GM21576 (cell line): ENCODE measurements around the gene AHCYL2.
A peak's percentile ranks its signal among the peaks of the same experiment; 100 is the strongest.

Source experiments
- ATAC-seq: cut with Tn5 transposase; IDR thresholded peaks from one replicate; pipeline ENCODE4 v1.9.1; 2021; ENCODE audit warnings: mild to moderate bottlenecking, moderate library complexity; ENCODE audit not compliant: unreplicated experiment

AHCYL2 gene

DNA sequence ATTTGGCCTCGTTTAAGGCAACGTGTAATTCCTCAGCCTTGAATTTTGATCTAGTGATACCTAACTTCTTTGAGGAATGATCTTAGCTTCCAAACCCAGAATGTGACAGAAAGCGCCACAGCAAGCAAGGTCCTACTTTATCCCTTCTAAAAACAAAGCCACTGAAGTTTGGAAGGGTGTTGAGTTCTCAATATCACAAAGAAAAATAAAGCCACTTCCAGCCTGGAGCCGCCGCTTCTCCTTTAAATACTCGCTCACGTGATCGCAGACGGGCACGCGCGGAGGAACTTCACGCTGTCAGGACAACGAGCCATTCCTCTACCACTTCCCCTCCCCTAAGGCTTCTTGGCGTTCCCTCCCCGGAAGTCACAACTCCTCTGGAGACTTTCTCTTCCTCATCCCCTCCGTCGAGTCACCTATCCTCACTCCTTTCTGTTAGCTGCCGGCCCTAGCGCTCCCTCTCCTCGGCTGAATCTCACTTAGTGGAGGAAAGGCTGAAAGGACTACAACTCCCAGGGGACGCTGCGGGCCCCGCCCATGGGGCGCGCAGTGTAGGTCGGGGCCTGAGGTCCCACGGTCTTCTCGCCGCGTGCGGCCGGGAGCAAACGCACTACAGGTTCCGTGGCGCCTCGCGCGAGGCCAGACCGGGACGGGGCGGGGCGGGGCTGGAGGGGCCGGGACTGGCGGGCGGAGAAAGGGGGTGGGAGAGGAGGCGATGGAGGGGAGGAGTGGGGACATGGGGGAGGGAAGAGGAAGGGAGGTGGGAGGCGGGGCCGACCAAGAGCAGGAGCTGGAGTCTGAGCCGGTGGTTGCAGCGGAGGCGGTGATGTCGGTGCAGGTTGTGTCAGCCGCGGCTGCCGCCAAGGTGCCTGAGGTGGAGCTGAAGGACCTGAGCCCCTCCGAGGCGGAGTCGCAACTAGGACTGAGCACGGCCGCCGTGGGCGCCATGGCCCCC, at the start of gene AHCYL2:
Gene AHCYL2 (plus strand): TSS at position 780 of the 955 bp plus-strand sequence.
- ATAC-seq, result peak; percentile 85

DNA sequence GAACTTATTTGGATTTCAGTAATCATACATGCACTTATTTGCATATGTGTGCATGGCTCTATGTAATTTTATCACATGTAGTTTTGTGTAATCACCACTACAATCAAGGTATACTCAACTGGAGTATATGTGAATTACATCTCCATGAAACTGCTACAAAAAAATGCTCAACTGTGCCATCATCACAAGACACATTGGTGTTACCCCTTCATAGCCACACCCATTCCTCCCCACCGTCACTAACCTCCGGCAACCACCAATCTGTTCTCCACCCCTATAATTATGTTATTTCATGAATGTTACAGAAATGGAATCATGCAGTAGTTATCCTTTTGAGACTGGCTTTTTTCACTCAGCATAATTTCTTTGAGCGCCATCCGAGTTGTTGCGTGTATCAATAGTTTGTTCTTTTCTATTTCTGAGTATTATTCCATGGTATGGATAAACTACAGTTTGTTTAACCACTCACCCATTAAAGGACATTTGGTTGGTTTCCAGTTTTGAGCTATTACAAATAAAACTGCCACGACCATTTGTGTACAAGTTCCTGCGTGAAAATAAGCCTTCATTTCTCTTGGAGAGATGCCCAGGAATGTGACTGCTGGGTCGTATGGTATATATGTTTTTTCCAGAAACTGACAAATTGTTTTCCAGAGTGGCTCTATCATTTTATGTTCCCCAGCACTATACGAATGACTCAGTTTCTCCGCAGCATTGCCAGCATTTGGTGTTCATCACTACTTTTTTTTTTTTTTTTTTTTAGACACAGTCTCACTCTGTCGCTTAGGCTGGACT, 47.7 kb upstream of the AHCYL2 start:
- no peak for ATAC-seq

DNA sequence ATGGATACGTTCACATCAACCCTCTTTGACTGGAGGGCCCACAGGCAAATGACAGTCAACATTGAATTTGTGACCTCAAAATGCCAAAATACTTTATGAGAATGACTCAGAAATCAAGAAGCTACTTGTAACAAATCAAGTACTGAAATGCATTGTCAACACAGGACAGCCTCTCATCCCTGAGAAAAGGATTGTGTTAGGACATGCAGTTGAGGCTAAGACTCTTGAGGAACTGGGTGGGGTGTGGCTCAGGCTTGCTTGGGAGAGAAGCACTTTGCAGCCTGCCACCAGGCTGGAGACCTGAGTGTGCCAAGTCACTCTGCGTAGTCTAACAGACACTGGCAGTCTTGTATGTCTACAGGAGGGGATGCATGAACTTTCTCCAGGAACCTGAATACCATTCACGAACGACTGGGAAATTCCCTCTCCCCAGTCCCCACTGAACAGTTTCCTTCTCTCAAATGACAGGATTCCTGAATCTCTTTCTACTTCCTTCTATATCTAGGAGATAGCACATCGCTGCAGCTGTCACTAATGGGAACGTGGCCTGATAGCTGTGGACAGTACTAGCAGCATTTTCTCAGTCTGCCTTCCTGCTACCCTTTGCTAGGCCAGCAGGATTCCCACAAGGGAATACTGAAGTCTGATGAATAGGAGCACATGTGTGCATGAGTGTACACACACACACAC, 39.7 kb upstream of the AHCYL2 start:
- ATAC-seq, result no peak

DNA sequence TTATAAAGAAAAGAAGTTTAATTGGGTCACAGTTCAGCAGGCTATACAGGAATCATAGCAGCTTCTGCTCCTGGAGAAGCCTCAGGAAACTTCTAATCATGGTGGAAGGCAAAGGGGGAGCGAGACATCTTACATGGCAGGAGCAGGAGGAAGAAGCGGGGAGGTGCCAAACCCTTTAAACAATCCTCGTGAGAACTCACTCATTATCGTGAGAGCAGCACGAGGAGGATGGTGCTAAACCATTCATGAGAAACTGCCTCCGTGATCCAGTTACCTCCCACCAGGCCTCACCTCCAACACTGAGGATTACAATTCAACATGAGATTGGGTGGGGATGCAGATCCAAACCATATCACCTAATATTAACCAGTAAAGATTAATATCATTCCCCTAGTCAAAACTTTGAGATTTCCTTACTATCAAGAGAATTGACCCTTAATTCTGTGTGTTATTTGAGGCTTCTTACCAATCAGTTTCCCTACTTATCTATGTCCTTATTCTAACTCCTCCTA, 38.0 kb upstream of the AHCYL2 start:
- ATAC-seq, result no peak

DNA sequence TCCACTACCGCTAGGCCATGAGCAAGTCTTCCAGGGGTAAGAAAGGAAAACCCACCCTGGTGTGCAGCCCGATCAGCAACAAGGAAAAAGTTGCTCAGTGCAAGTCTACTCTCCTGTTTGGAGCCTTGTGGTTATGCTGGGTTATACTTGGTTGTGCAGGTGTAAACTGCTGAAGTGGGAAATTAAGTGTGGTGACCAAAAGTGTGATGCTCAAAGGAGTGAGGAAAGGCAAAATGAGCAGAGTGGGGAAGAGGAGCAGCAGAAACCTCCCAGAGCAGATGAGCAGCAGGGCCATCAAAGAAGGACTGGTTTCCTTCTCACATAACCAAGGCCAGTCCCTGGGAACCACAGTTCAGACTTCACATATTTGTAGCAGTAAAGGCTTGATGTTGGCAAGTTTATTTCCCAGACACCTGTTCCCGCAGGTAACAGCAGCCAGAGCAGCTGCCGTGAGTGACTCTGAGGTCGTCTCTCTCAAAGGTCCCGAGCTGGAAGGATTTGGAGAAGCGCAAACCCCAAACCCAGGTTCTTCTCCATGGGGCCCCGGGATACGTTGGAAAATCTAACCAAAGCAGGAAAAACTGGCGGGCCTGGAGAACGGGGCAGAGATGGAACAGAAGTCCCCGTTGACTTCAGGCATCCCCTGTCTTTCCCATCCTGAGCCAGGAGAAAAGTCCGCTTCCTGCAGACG, 37.0 kb upstream of the AHCYL2 start:
- no peak for ATAC-seq

DNA sequence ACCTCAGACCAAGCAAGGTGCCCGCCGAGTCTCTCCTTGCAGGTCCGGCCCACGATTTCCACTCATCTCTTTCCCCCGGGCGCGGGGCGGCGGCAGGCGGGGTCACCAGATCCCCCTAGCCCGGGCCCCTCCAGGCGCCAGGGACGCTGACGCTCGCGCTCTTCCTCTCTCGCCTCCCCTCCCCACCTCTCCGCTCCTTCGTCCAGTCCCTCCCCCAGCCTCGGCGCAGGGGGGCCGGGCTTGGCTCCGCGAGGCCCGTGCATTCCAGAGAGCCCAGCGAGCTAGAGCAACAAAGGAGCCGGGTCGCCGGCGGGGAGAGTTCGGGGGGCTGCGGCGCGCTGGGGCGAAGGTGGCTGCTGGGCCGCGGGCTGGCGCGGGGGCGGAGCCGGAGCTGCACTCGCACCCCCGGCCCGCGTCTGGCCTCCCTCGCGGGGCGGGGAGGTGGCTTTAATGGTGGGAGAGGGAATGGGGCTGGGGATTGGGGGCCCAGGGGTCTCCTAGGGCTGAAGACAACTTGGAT, 36.4 kb upstream of the AHCYL2 start, which contains the start of gene SMO:
Gene SMO (plus strand): TSS at position 262 of the 520 bp plus-strand sequence. CDS start 519 bp downstream, outside the sequence.
- no peak for ATAC-seq

DNA sequence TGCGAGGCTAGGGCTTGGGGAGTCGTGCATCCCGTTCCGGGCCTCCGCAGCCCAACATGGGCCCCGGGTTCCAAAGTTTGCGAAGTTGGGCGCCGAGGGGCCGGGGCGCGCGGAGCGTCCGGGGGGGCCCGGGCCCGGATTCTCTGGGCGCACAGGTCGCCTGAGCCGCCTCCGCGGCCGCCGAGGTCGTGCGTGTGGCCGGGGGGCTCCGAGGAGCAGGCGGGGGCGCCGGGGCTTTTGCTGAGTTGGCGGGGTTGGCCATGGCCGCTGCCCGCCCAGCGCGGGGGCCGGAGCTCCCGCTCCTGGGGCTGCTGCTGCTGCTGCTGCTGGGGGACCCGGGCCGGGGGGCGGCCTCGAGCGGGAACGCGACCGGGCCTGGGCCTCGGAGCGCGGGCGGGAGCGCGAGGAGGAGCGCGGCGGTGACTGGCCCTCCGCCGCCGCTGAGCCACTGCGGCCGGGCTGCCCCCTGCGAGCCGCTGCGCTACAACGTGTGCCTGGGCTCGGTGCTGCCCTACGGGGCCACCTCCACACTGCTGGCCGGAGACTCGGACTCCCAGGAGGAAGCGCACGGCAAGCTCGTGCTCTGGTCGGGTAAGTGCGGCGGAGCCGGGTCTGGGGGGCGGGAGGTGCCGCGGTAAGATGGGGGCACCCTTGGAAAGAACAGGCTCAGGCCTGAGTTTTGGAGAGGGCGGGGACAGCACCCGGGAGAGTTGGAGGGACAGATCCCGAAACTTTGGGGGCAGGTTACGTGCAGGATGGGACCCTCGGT, 35.8 kb upstream of the AHCYL2 start:
- no peak for ATAC-seq

DNA sequence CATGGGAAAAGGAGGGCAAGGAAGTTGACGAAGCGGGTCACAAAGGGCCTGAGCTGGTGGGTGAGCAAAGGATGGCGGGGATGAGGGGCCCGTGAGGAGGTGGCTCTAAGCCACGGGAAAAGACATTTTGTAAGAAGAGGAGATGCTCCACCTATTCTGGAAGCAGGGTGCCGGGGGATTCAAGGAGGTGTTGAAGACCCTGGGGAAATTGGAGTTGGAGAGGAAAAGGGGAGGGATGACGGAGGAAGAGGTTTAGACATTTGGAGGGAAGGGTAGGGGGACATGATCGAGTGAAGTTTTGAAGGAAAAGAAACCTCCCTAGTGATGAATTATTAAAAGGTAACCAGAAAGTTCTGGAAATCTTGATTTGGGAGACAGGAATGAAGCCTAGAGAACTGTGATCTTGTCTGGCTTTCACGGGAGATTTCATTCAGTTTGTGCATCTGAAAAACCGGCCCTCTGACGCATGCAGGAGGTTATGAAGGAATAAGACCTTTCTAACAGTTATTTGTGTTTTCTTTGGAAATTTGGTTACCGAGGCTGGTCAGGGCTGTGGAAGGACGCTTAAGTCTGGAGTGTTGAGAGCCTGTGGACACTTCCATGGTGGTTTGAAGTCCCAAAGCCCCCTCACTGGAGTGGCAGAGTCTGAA, 35.0 kb upstream of the AHCYL2 start:
- ATAC-seq, result no peak

DNA sequence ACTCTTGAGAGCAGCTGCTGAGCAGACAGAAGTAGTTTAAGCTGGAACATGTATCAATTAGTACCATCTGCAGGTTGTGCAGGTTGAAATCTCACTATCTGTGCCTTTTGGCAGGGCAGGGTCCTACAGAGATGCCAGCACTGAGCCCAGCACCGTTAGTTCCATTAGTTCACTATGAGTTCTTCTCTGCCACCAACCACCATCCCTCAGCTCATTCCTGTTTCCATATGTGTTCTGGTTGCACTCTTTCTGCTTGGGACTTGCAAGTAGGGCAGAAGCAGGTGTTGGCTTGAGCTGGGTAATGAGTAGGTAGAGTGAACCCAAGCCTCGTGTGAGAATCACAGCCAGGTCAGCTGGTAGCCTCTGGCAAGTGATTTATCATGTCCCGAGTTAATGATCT, 33.6 kb upstream of the AHCYL2 start:
- ATAC-seq, result no peak

DNA sequence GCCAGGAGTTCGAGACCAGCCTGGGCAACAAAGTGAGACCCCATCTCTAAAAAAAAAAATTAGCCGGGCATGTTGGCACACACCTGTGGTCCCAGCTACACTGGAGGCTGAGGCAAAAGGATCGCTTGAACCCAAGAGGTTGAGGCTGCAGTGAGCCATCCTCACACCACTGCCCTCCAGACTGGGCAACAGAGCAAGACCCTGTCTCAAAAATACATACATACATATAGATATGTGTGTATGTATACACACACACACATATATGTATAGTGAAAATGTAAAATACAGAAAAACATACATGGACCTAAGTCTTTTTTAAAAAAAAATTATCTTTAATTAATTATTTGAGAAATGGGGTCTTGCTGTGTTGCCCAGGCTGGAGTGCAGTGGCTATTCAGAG, 30.9 kb upstream of the AHCYL2 start:
- ATAC-seq, result no peak

DNA sequence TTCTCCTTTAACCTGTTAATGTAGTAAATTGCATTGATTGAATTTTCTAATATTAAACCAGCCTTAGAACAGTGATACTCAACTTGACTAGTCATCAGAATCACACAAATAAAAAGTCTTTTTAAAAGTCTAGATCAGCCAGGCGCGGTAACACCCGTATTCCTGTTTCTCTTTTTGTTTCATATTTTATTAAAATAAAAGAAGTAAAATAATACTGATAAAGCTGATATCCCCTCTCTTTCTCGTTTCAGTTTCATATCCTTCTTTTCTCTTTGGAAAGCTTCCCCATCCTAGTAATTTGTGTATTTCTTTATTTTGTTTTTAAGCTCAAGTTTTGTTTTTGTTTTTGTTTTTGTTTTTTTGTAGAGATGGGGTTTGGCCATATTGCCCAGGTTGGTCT, 27.1 kb upstream of the AHCYL2 start:
- no peak for ATAC-seq

DNA sequence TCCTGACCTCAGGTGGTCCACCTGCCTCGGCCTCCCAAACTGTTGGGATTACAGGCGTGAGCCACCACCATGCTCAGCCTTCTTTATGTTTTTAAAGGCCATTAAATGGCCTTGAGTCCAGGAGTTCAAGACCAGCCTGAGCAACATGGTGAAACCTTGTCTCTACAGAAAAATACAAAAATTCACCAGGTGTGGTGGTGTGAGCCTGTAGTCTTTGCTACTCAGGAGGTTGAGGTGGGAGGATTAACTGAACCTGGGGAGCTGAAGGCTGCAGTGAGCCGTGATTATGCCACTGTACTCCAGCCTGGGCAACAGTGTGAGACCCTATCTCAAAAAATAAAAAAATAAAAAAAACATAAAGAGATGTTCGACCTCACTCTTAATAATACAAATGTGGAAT, 25.4 kb upstream of the AHCYL2 start:
- no peak for ATAC-seq

DNA sequence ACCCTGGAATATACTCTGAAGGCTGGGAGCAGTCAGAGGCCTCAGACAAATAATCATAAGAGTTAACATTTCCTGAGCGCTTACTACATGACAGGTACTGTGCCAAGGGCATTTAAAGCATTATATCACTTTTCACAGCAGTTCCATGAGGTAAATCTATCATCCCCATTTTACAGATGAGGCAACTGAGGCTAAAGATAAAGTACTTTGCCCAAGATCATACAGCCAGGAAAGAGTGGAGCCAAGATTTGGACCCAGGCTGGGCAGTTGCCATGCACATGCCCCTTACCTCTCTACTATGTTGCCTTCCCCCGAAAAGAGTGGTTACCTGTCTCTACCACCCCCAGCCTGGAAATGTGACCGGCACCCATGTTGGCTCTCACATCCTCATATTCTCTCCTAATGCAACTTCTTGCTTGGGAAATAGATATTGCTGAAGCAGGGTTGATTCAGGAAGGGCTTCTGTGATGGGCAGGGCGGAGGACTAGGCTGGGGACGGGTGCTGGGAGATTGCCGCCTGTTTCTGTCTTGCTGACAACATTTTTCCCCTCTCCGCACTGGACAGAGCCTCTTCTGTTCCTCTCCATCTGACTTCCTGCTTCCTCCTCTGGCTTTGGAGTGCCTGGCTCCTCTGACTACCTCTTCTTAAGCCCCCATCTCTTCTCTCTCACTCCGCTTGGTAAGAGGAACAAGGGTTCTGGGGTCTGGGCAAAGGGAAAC, 22.6 kb upstream of the AHCYL2 start:
- ATAC-seq, result no peak

DNA sequence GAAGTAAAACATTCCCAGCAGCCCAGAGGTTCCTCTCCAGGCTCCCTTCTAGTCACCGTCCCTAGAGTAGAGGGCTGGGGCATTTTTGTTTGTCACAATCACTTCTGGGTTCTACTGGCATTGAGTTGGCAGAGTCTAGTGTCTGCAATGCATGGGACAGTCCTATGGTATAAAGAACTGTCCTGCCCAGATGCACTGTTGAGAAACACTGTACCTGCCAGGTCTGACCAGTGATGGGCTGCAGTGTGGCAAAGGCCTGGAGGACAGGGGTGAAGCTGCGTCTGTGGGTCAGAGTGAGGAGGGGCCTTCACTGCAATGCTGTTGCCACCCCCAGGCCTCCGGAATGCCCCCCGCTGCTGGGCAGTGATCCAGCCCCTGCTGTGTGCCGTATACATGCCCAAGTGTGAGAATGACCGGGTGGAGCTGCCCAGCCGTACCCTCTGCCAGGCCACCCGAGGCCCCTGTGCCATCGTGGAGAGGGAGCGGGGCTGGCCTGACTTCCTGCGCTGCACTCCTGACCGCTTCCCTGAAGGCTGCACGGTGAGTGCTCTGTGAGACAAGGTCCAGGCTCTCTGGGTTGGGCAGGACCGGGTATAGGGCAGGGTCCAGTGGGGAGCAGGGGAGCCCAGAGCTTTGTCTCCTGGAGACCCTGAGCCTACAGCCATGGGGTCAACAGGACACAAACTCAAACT, 21.6 kb upstream of the AHCYL2 start:
- no peak for ATAC-seq

DNA sequence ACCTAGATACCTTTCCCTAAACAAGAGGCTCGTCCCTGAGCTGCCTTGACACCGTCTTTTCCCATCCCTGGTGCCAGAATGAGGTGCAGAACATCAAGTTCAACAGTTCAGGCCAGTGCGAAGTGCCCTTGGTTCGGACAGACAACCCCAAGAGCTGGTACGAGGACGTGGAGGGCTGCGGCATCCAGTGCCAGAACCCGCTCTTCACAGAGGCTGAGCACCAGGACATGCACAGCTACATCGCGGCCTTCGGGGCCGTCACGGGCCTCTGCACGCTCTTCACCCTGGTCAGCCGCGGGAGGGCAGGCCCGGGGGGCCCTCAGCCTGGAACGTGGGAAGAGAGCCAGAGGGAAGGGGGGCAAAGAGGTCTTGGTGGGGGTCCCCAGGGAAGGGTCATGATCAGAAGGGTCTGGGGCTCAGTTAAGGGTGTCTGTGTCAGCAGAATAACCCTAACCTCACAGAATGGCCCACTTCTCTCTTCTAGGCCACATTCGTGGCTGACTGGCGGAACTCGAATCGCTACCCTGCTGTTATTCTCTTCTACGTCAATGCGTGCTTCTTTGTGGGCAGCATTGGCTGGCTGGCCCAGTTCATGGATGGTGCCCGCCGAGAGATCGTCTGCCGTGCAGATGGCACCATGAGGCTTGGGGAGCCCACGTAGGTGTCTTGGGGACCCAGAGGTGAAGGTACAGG, 19.6 kb upstream of the AHCYL2 start:
- no peak for ATAC-seq

DNA sequence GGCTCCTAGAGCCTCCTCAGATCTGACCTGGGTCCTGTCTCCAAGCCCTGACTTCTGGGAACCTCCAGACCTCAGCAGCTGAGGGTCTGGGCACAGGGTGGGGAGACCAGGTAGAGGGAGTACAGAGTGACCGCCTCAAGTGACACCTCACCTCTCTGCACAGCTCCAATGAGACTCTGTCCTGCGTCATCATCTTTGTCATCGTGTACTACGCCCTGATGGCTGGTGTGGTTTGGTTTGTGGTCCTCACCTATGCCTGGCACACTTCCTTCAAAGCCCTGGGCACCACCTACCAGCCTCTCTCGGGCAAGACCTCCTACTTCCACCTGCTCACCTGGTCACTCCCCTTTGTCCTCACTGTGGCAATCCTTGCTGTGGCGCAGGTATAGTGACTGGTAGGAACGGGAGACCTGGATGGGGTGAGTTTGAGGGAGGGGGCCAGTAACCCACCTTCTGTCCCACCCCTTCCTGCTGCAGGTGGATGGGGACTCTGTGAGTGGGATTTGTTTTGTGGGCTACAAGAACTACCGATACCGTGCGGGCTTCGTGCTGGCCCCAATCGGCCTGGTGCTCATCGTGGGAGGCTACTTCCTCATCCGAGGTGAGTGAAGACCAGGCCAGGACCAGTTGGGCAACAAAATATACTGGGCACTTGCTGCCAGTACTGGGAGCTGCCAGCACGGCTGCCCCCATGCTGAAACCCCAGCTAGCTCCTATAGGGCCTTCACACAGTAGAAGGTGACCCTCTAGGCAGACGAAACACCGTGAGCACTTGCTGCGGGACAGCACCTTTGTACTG, 18.6 kb upstream of the AHCYL2 start:
- no peak for ATAC-seq
